GM12891 (cell line): ENCODE data around the gene ZNF547.

Source experiments
- PAX5 ChIP-seq: IDR thresholded peaks from 2 replicates; pipeline ENCODE4 v1.6.1; 2011; ENCODE audit warnings: low read length, moderate library complexity, mild to moderate bottlenecking; ENCODE audit not compliant: insufficient read depth, severe bottlenecking
- POLR2A ChIP-seq: IDR thresholded peaks from 2 replicates; pipeline ENCODE4 v1.6.1; 2011; ENCODE audit warnings: low read depth, low read length, control low read depth
- POLR2AphosphoS5 ChIP-seq: IDR thresholded peaks from 2 replicates; pipeline ENCODE4 v1.6.1; 2011; ENCODE audit warnings: low read depth, low read length, control low read depth
- POU2F2 ChIP-seq: IDR thresholded peaks from 2 replicates; pipeline ENCODE4 v1.6.1; 2011; ENCODE audit warnings: low read depth, mild to moderate bottlenecking, control low read depth, low read length, moderate library complexity
- SPI1 ChIP-seq: IDR thresholded peaks from 2 replicates; pipeline ENCODE4 v1.6.1; 2011; ENCODE audit warnings: low read depth, low read length, control low read depth
- TAF1 ChIP-seq: IDR thresholded peaks from 2 replicates; pipeline ENCODE4 v1.6.1; 2011; ENCODE audit warnings: low read depth, low read length, control low read depth

GRCh38 chr19:57377498-57378146 lies 14.3 kb downstream of the ZNF547 start:
- TF ChIP-seq POLR2A (no peak), POLR2AphosphoS5 (no peak), TAF1 (no peak), PAX5 (no peak), SPI1 (no peak), POU2F2 (no peak)
